Muscle of back (tissue), 11 donors: Measurements from ENCODE around the gene RPL27A. TPM values are rescaled to one million over a fixed set of nuclear protein-coding genes. Genes with fewer than 3 reads are reported as not detected.
A peak's percentile ranks its signal among the peaks of the same experiment; 100 is the strongest.

ENCODE experiments used
- DNase-seq, 3 donors: peaks; one replicate each; pipeline versions ENCODE4 v3.0.0 to v3.0.0-alpha.2; 2013
- polyA plus RNA-seq, 10 donors: library from polyadenylated mRNA; unstranded; fragments of 120-200 nt; gene quantifications; one replicate each; pipeline ENCODE4 v1.2.1, GENCODE V29; 2013; ENCODE audit not compliant: insufficient read length in 10 of 10

RPL27A gene
- polyA plus RNA-seq, 10 donors = 2,844 to 3,856 (median 3,310) TPM

- DNase-seq = peak in 1 of 3 donors; percentile 54
These were observed 37.8 kb downstream of the RPL27A start for GRCh38 chr11:8720352-8720751.

- peak in 2 of 3 donors; percentile 62 to 84 for DNase-seq
These were observed 38.4 kb downstream of the RPL27A start for GRCh38 chr11:8720868-8721608.

- peak; percentile 57 to 86 (median 71) for DNase-seq
These were observed 39.3 kb downstream of the RPL27A start for GRCh38 chr11:8721609-8722500.

- no peak for DNase-seq
These were observed 40.2 kb downstream of the RPL27A start for GRCh38 chr11:8722809-8723208.

- no peak for DNase-seq
These were observed 41.1 kb downstream of the RPL27A start for GRCh38 chr11:8723711-8724110.

GRCh38 chr11:8724682-8725081 lies 42.1 kb downstream of the RPL27A start:
- DNase-seq = no peak

GRCh38 chr11:8726395-8726794 lies 43.8 kb downstream of the RPL27A start:
- DNase-seq = no peak

- DNase-seq = peak in 1 of 3 donors; percentile 63
These were observed 46.0 kb downstream of the RPL27A start for GRCh38 chr11:8728563-8728962.

- DNase-seq = no peak
These were observed 46.5 kb downstream of the RPL27A start for GRCh38 chr11:8729067-8729466.

GRCh38 chr11:8729837-8730696 lies 47.5 kb downstream of the RPL27A start:
- no peak for DNase-seq

GRCh38 chr11:8730697-8731020 lies 48.1 kb downstream of the RPL27A start:
- no peak for DNase-seq

GRCh38 chr11:8731647-8732323 lies 49.2 kb downstream of the RPL27A start:
- DNase-seq = no peak

- DNase-seq = no peak
These were observed 49.7 kb downstream of the RPL27A start for GRCh38 chr11:8732324-8732670.

- DNase-seq = peak in 1 of 3 donors; percentile 33
These were observed 50.2 kb downstream of the RPL27A start for GRCh38 chr11:8732748-8733241.

- no peak for DNase-seq
These were observed 51.3 kb downstream of the RPL27A start for GRCh38 chr11:8733852-8734251.

- no peak for DNase-seq
These were observed 52.5 kb downstream of the RPL27A start for GRCh38 chr11:8735094-8735493.

- DNase-seq = no peak
These were observed 56.8 kb downstream of the RPL27A start for GRCh38 chr11:8739309-8739793.
